K562 (cell line): ENCODE measurements around the gene AGRN. TPM values are rescaled to one million over a fixed set of nuclear protein-coding genes. Genes with fewer than 3 reads are reported as not detected.

Experiments
- BRD4 ChIP-seq: fragments of 200-600 bp; sonication (generic); IDR thresholded peaks from 2 replicates; pipeline ENCODE4 v1.6.1; 2017; ENCODE audit warnings: inconsistent platforms
- CSDE1 ChIP-seq, 2 experiments: fragments of 450-650 bp; IDR thresholded peaks; 2 replicates each; pipeline ENCODE4 v1.6.1; 2016; ENCODE audit warnings: mild to moderate bottlenecking in 1 of 2
- CXXC5 ChIP-seq: fragments of 250-450 bp; sonication (Bioruptor Pico); IDR thresholded peaks from 2 replicates; pipeline ENCODE4 v1.8.0; 2022; ENCODE audit warnings: inconsistent platforms, mild to moderate bottlenecking, moderate library complexity
- FOXK2 ChIP-seq, 2 experiments: fragments of 450-650 bp; IDR thresholded peaks in 1 of 2; conservative IDR thresholded peaks in 1 of 2; 2 replicates each; pipeline ENCODE4 v1.6.1; 2016; ENCODE audit warnings: low read depth in 2 of 2, mild to moderate bottlenecking in 1 of 2
- HEY1 ChIP-seq: fragments of 250-450 bp; sonication (Bioruptor Pico); IDR thresholded peaks from 2 replicates; pipeline ENCODE4 v1.5.0; 2020; ENCODE audit warnings: mild to moderate bottlenecking, moderate library complexity, borderline replicate concordance
- LCOR ChIP-seq: sonication (generic); formaldehyde crosslinking; IDR thresholded peaks from 2 replicates; pipeline ENCODE4 v1.8.0; 2022; ENCODE audit warnings: mild to moderate bottlenecking, missing genetic modification reagents
- MIER1 ChIP-seq: fragments of 450-650 bp; IDR thresholded peaks from 2 replicates; pipeline ENCODE4 v1.6.1; 2016; ENCODE audit warnings: antibody characterized with exemption, mild to moderate bottlenecking, low read depth
- NFE2 ChIP-seq: IDR thresholded peaks from 2 replicates; pipeline ENCODE4 v1.6.1; 2014; ENCODE audit warnings: antibody characterized with exemption, low read depth
- PBX2 ChIP-seq, 2 experiments: IDR thresholded peaks in 1 of 2; conservative IDR thresholded peaks in 1 of 2; 2 replicates each; pipeline ENCODE4 v1.6.1; 2016; ENCODE audit warnings: low read depth in 2 of 2, mild to moderate bottlenecking in 1 of 2, missing compliant biosample characterization in 1 of 2, missing genetic modification characterization in 1 of 2, moderate library complexity in 1 of 2
- PHB2 ChIP-seq: fragments of 450-650 bp; IDR thresholded peaks from 2 replicates; pipeline ENCODE4 v1.6.1; 2017; ENCODE audit warnings: low read depth
- PHF20 ChIP-seq: fragments of 450-650 bp; IDR thresholded peaks from 2 replicates; pipeline ENCODE4 v1.6.1; 2018; ENCODE audit not compliant: partially characterized antibody
- RAD21 ChIP-seq, 2 experiments: fragments of 250-450 bp in 1 of 2; fragments of 450-650 bp in 1 of 2; sonication (Bioruptor Pico) in 1 of 2; formaldehyde crosslinking in 1 of 2; IDR thresholded peaks in 1 of 2; conservative IDR thresholded peaks in 1 of 2; 2 replicates each; pipeline versions ENCODE4 v1.4.0 to v1.8.0; 2020 to 2022; ENCODE audit warnings: mild to moderate bottlenecking in 2 of 2, moderate library complexity in 1 of 2
- SIX5 ChIP-seq, 2 experiments: IDR thresholded peaks; 2 replicates each; pipeline ENCODE4 v1.6.1; 2011; ENCODE audit warnings: low read length in 2 of 2, borderline replicate concordance in 1 of 2, low read depth in 1 of 2, mild to moderate bottlenecking in 1 of 2, moderate library complexity in 1 of 2; ENCODE audit not compliant: insufficient read depth in 1 of 2
- SPI1 ChIP-seq: IDR thresholded peaks from 2 replicates; pipeline ENCODE4 v1.6.1; 2011; ENCODE audit warnings: low read depth, low read length, control low read depth, borderline replicate concordance
- TEAD2 ChIP-seq: fragments of 450-650 bp; IDR thresholded peaks from 2 replicates; pipeline ENCODE4 v1.6.1; 2016; ENCODE audit warnings: missing genetic modification characterization, control low read depth, missing compliant biosample characterization
- TEAD4 ChIP-seq, 2 experiments: sonication (generic) in 1 of 2; formaldehyde crosslinking in 1 of 2; IDR thresholded peaks; 2 replicates each; pipeline versions ENCODE4 v1.6.1 to v1.8.0; 2012 to 2022; ENCODE audit warnings: borderline replicate concordance in 1 of 2, inconsistent platforms in 1 of 2, low read length in 1 of 2, mild to moderate bottlenecking in 1 of 2, missing genetic modification reagents in 1 of 2
- TFAM ChIP-seq: fragments of 250-450 bp; sonication (Bioruptor Pico); conservative IDR thresholded peaks from 2 replicates; pipeline ENCODE4 v1.5.0; 2021; ENCODE audit warnings: mild to moderate bottlenecking, moderate library complexity
- ZNF143 ChIP-seq: sonication (generic); formaldehyde crosslinking; IDR thresholded peaks from 2 replicates; pipeline ENCODE4 v1.9.0; 2022; ENCODE audit warnings: mild to moderate bottlenecking, missing genetic modification reagents
- ZNF24 ChIP-seq: fragments of 450-650 bp; IDR thresholded peaks from 2 replicates; pipeline ENCODE4 v1.6.1; 2016
- ZNF3 ChIP-seq: fragments of 250-450 bp; sonication (Bioruptor Pico); IDR thresholded peaks from 2 replicates; pipeline ENCODE4 v1.5.0; 2021; ENCODE audit warnings: mild to moderate bottlenecking, moderate library complexity
- ZNF644 ChIP-seq: fragments of 200-800 bp; sonication (Bioruptor generic); IDR thresholded peaks from 2 replicates; pipeline ENCODE4 v1.6.1; 2016; ENCODE audit warnings: low read depth, missing genetic modification characterization, missing compliant biosample characterization
- polyA plus RNA-seq, 8 experiments: library from polyadenylated mRNA; depleted of rRNA in 4 of 8; stranded (reverse) in 5 of 8; unstranded in 3 of 8; fragments of >200 nt; fragmentation: Nextera tagmentation in 2 of 8; fragmentation: Illumina TruSeq in 1 of 8; extraction: Ambion mirVana in 2 of 8; extraction: Trizol in 1 of 8; gene quantifications; 2 replicates each; pipeline versions ENCODE4 v1.2.1 to v1.2.3, GENCODE V29; 2011 to 2014; ENCODE audit warnings: inconsistent platforms in 1 of 8, missing spikeins in 1 of 8
- total RNA-seq, 7 experiments: library from RNA; depleted of rRNA in 6 of 7; stranded (reverse); fragments of >200 nt in 6 of 7; fragmentation: Illumina TruSeq in 2 of 7; extraction: Trizol in 2 of 7; gene quantifications; 2 replicates each; pipeline versions ENCODE4 v1.2.1 to v1.2.3, GENCODE V29; 2011 to 2021; ENCODE audit warnings: low replicate concordance in 1 of 7
- TF ChIP-seq, protein P1 (sequence below): fragments of 250-450 bp; sonication (Bioruptor Pico); IDR thresholded peaks from 2 replicates; pipeline ENCODE4 v1.8.0; 2021; ENCODE audit warnings: moderate library complexity, mild to moderate bottlenecking, inconsistent platforms
- TF ChIP-seq, protein P2 (sequence below): sonication (generic); formaldehyde crosslinking; IDR thresholded peaks from 2 replicates; pipeline ENCODE4 v1.8.0; 2022; ENCODE audit warnings: missing genetic modification reagents, mild to moderate bottlenecking, borderline replicate concordance

Gene AGRN
- total and polyA plus RNA-seq, 9 of the 15 experiments (the other 6 are each of a cell fraction or from before 2014, with no cell fraction given): 0.04 to 111 (median 18.1) TPM

GRCh38 chr1:1013105-1013921 lies 6.6 kb upstream of the AGRN start, which contains the start of gene ISG15 (continued):
- no peak for TF ChIP-seq RAD21 (CRISPR knock-in tag; conservative IDR thresholded peaks at IDR 0.05 in 1 of 2, IDR thresholded peaks at IDR 0.05 in 1 of 2)
- TF ChIP-seq MIER1: no peak
- TF ChIP-seq PBX2 (CRISPR knock-in tag; IDR thresholded peaks at IDR 0.05; ENCODE audit: low read depth): no peak
- TF ChIP-seq PBX2 (tag; conservative IDR thresholded peaks at IDR 0.05; ENCODE audit: low read depth): peak; percentile 94
- no peak for TF ChIP-seq NFE2
- TF ChIP-seq ZNF143 (CRISPR knock-in tag): peak; percentile 28; the same call in 1 of the 2 replicates
- peak; percentile 64; the same call in 1 of the 2 replicates for TF ChIP-seq CXXC5
- TF ChIP-seq ZNF3 (CRISPR knock-in tag): no peak
- peak; percentile 85 to 89 for TF ChIP-seq FOXK2 (conservative IDR thresholded peaks at IDR 0.05 in 1 of 2, IDR thresholded peaks at IDR 0.05 in 1 of 2; ENCODE audit: low read depth in 2 of 2)
- TF ChIP-seq PHB2: no peak
- peak; percentile 60 for TF ChIP-seq PHF20
- TF ChIP-seq CSDE1 (IDR thresholded peaks at IDR 0.05): no peak
- no peak for TF ChIP-seq HEY1 (CRISPR knock-in tag)
- no peak for TF ChIP-seq ZNF644 (tag)
- TF ChIP-seq TFAM: no peak
- TF ChIP-seq TEAD4 (IDR thresholded peaks at IDR 0.05; ENCODE audit: low read length): peak; percentile 75
- peak; percentile 72; the same call in 1 of the 2 replicates for TF ChIP-seq TEAD4 (CRISPR knock-in tag; IDR thresholded peaks at IDR 0.05; ENCODE audit: borderline replicate concordance)
- no peak for TF ChIP-seq BRD4
- TF ChIP-seq, protein P1, sequence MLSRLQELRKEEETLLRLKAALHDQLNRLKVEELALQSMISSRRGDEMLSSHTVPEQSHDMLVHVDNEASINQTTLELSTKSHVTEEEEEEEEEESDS (CRISPR knock-in tag): no peak
- 0 out of 2 replicates have a peak, but pooled peaks have one; percentile 32 for TF ChIP-seq ZNF24
- TF ChIP-seq SPI1: no peak
- peak; percentile 67; the same call in 1 of the 2 replicates for TF ChIP-seq TEAD2 (tag)
- TF ChIP-seq, protein P2, sequence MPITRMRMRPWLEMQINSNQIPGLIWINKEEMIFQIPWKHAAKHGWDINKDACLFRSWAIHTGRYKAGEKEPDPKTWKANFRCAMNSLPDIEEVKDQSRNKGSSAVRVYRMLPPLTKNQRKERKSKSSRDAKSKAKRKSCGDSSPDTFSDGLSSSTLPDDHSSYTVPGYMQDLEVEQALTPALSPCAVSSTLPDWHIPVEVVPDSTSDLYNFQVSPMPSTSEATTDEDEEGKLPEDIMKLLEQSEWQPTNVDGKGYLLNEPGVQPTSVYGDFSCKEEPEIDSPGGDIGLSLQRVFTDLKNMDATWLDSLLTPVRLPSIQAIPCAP: peak; percentile 89
- TF ChIP-seq SIX5 (IDR thresholded peaks at IDR 0.05; ENCODE audit: borderline replicate concordance in 1 of 2, insufficient read depth in 1 of 2, low read depth in 1 of 2, low read length in 2 of 2): no peak
- TF ChIP-seq LCOR (CRISPR knock-in tag): peak; percentile 96
